Thoracic aorta (tissue), 2 donors: ENCODE data around the gene PKDCC. TPM values are rescaled to one million over a fixed set of nuclear protein-coding genes. Genes with fewer than 3 reads are reported as not detected.
A peak's percentile ranks its signal among the peaks of the same experiment; 100 is the strongest.

Source experiments
- ATAC-seq: fragments of 150-250 bp; one replicate; pipeline ENCODE4 v1.8.0; 2017; ENCODE audit warnings: low read depth; ENCODE audit not compliant: insufficient number of reproducible peaks, low FRiP score
- DNase-seq: peaks from one replicate; pipeline ENCODE4 v3.0.0-alpha.2; 2020; ENCODE audit warnings: low spot score
- H3K27ac ChIP-seq, 2 donors: fragments of 200-600 bp; sonication (generic); 1 replicate in 1 of 2; 2 replicates in 1 of 2; pipeline ENCODE4 v1.5.1; 2016; ENCODE audit warnings: mild to moderate bottlenecking in 2 of 2, moderate library complexity in 2 of 2
- H3K27me3 ChIP-seq: fragments of 200-600 bp; sonication (generic); replicated peaks from 2 replicates; pipeline ENCODE4 v1.6.0; 2016; ENCODE audit warnings: mild to moderate bottlenecking; ENCODE audit not compliant: insufficient read depth
- H3K36me3 ChIP-seq: fragments of 200-600 bp; sonication (generic); one replicate; pipeline ENCODE4 v1.5.1; 2016
- H3K4me1 ChIP-seq, 2 donors: fragments of 200-600 bp; sonication (generic); 1 replicate in 1 of 2; 2 replicates in 1 of 2; pipeline versions ENCODE4 v1.5.1 to v1.6.0; 2016; ENCODE audit warnings: low read depth in 2 of 2, mild to moderate bottlenecking in 1 of 2; ENCODE audit not compliant: control insufficient read depth in 1 of 2
- H3K4me3 ChIP-seq: fragments of 200-600 bp; sonication (generic); 2 replicates; pipeline ENCODE4 v1.5.1; 2016; ENCODE audit warnings: mild to moderate bottlenecking
- H3K9me3 ChIP-seq: fragments of 200-600 bp; sonication (generic); 2 replicates; pipeline ENCODE4 v1.5.1; 2016
- total RNA-seq, 2 donors: library from RNA; depleted of rRNA; stranded (reverse); fragments of >200 nt; gene quantifications; one replicate each; pipeline versions ENCODE4 v1.1.0 to v1.2.3, GENCODE V29; 2016
- TF ChIP-seq, protein P1 (sequence below): fragments of 200-600 bp; sonication (generic); IDR thresholded peaks from one replicate; pipeline ENCODE4 v1.5.1; 2019; ENCODE audit warnings: antibody characterized with exemption

Gene PKDCC
- total RNA-seq, 2 donors from 2014 or later, result 75.8 to 225 TPM

DNA sequence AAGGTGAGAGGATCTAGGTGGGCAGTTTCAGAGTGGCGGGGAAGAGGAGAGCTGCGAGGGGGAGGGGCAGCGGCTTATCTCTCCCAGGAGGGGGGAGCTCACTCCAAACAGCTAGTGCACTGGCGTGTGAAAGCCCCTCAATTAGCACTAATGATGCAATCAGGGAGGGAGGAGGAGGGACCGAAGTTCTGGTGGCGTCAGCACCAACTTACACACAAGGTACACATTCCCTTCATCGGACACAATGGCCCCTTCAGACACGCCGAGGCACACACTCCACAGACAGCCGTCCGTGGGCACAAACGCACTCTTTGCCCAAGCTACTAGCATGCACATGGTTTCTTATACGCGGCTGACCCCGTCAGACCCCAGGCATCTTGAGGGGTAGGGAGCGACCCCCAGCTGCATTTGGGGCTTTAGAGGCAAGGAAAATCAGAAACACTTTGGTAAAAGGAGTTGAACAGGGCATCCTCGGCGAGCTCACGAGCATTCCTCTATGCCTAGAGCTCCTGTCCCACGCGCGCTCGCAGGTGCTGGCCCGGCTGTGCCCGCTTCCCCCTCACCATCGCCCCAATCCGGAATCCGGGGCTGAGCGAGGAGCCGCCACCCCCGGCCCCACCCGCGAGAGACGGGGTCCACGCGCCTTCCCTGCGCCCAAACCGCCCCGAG lies 868 bp upstream of the PKDCC start:
- Histone ChIP-seq H3K4me1 (peaks cover 5 to 33% of the 10 kb centered on the region in 2 donors), H3K27me3 (no peaks in the 10 kb centered on the region), H3K9me3 (no peaks in the 10 kb centered on the region), H3K36me3 (no peaks in the 10 kb centered on the region), H3K4me3 (peak overlapping the region; percentile 91), H3K27ac (peak overlapping the region; percentile 86 to 87)
- TF ChIP-seq, protein P1, sequence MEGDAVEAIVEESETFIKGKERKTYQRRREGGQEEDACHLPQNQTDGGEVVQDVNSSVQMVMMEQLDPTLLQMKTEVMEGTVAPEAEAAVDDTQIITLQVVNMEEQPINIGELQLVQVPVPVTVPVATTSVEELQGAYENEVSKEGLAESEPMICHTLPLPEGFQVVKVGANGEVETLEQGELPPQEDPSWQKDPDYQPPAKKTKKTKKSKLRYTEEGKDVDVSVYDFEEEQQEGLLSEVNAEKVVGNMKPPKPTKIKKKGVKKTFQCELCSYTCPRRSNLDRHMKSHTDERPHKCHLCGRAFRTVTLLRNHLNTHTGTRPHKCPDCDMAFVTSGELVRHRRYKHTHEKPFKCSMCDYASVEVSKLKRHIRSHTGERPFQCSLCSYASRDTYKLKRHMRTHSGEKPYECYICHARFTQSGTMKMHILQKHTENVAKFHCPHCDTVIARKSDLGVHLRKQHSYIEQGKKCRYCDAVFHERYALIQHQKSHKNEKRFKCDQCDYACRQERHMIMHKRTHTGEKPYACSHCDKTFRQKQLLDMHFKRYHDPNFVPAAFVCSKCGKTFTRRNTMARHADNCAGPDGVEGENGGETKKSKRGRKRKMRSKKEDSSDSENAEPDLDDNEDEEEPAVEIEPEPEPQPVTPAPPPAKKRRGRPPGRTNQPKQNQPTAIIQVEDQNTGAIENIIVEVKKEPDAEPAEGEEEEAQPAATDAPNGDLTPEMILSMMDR, result no peak
- no peak for ATAC-seq
- DNase-seq, result no peak

DNA sequence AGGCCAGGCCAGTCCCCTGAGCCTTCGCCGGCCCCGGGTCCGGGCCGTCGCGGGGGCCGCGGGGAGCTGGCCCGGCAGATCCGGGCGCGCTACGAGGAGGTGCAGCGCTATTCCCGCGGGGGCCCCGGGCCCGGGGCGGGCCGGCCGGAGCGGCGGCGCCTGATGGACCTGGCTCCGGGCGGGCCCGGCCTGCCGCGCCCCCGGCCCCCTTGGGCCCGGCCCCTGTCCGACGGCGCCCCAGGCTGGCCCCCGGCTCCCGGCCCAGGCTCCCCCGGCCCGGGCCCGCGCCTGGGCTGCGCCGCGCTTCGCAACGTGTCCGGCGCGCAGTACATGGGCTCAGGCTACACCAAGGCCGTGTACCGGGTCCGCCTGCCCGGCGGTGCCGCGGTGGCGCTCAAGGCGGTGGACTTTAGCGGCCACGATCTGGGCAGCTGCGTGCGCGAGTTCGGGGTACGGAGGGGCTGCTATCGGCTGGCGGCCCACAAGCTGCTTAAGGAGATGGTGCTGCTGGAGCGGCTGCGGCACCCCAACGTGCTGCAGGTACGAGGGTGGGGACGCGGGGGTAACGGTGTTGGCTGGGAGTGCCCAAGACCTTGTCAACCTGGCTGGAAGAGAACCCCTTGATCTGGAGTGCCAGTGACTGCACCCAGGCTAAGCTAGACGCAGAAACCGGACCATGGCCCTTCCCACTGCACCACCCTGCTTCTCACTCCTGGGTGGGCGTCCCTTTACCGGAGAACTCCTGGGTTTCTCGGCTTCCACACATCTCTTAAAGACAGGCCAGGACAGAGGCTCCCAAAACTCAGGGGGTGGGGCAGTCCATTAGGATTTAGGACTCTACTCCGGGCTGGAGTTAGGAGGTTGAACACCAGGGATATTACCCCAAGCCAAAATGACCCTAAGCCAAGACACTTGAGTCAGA lies 739 bp downstream of the PKDCC start:
- Histone ChIP-seq H3K4me1 (peaks cover 13 to 49% of the 10 kb centered on the region in 2 donors), H3K27me3 (no peaks in the 10 kb centered on the region), H3K9me3 (no peaks in the 10 kb centered on the region), H3K36me3 (no peaks in the 10 kb centered on the region), H3K4me3 (peak overlapping the region; percentile 91), H3K27ac (peak overlapping the region; percentile 96 to 98)
- no peak for ATAC-seq
- TF ChIP-seq, protein P1, result no peak
- DNase-seq, result no peak

DNA sequence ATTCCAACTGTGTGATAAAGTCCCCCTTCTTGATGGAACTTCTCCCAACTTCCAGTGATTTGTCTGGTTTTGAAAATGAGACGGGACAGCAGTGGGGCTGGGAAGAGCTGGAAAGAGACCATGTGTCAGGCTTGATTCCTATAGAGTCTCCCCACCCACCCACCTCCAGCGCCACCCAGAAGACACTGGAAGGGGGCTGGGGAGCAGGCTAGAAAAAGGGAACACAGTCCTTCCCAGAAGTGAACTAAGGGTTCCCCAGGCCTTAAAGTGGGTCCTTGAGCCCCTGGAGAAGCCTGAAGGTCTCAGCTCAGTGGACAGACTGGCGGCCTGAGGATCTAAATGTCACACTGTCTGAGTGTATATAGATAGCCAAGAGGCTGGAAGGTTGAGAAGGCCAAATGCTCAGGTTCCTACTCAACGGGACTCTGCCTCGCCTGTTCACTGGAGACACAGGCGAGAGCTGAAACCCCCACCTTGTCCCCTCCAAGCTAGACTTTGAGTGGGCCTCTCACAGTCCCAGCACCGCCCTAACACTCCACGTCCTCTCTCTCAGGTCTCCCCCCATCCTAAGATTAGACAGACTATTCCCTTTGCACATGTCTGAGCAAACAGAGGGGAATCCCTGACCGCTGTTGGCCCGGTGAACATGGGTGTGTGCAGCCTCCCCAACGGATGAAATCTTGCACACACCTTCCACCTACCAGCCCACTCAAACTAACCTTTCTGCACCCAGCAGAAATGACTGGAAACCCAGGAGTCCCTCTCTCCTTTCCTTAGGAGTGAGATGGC lies 1.6 kb downstream of the PKDCC start:
- Histone ChIP-seq H3K9me3 (no peaks in the 10 kb centered on the region), H3K36me3 (no peaks in the 10 kb centered on the region), H3K4me3 (peak overlapping the region; percentile 91), H3K4me1 (peaks cover 19 to 56% of the 10 kb centered on the region in 2 donors), H3K27me3 (no peaks in the 10 kb centered on the region), H3K27ac (peak overlapping the region; percentile 96 to 98)
- ATAC-seq (no peak), DNase-seq (no peak)
- TF ChIP-seq, protein P1, result no peak

DNA sequence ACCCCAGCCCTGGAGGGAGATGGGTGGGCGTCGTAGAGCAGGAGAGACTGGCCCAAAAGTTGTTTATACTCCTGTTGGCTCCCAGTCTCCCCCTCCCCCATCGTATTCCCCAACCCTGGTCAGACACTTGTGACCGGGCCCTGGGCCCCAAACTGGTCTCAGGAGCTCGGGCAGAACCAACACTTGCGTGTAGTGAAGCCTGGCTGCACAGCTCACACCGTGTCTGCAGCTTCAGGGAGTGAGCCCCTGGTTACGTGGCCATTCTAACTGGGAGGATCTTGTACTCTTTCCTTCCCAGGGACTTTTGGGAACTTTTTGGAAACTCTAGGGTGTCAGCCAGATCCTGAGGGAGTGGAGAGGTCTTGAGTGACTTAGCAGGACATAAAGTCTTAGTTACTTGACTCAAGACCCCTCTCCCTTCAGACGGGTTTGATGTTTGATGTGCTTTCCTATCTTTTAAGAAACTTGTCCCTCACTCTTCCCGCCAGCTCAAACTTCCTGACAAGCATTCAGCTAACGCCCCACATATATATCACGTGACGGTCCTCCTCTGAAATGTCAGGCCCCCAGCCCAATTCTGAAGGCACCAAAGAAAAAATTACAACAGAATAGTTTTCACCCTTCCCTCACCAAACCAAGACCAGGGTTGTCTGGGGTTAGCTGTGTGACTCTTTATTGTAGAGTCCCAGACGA lies 2.3 kb downstream of the PKDCC start:
- Histone ChIP-seq H3K27ac (peak overlapping the region; percentile 96 to 98), H3K4me3 (peak overlapping the region; percentile 91), H3K36me3 (peaks cover 3% of the 10 kb centered on the region), H3K27me3 (no peaks in the 10 kb centered on the region), H3K4me1 (peaks cover 25 to 62% of the 10 kb centered on the region in 2 donors), H3K9me3 (no peaks in the 10 kb centered on the region)
- no peak for ATAC-seq
- DNase-seq, result no peak
- TF ChIP-seq, protein P1, result no peak
